Mucosa of stomach (tissue), 1 donor: Measurements from ENCODE around the gene CMIP.

ENCODE experiments used
- H3K27me3 ChIP-seq: one replicate; pipeline ENCODE4 v1.7.0; 2013; ENCODE audit warnings: mild to moderate bottlenecking, low read length; ENCODE audit not compliant: control insufficient read depth, insufficient read depth
- H3K36me3 ChIP-seq: one replicate; pipeline ENCODE4 v1.7.0; 2013; ENCODE audit warnings: low read length; ENCODE audit not compliant: control insufficient read depth, insufficient read depth
- H3K4me1 ChIP-seq: one replicate; pipeline ENCODE4 v1.7.0; 2013; ENCODE audit warnings: mild to moderate bottlenecking, low read length; ENCODE audit not compliant: control insufficient read depth, insufficient read depth
- H3K4me3 ChIP-seq: one replicate; pipeline ENCODE4 v1.7.0; 2013; ENCODE audit warnings: low read length
- H3K9ac ChIP-seq: one replicate; pipeline ENCODE4 v1.7.0; 2013; ENCODE audit warnings: mild to moderate bottlenecking, low read length, moderate library complexity
- H3K9me3 ChIP-seq: one replicate; pipeline ENCODE4 v1.7.0; 2013; ENCODE audit warnings: mild to moderate bottlenecking, low read length, moderate library complexity; ENCODE audit not compliant: control insufficient read depth
- donor health status: Pancreatic carcinoma.

CMIP gene

GRCh38 chr16:81427219-81427618 lies 17.4 kb upstream of the CMIP start:
- H3K4me3 ChIP-seq, result no peak overlapping the region
- H3K27me3 ChIP-seq, result no peaks in the 10 kb centered on the region
- no peak overlapping the region for H3K9ac ChIP-seq
- H3K36me3 ChIP-seq, result no peaks in the 10 kb centered on the region
- no peaks in the 10 kb centered on the region for H3K9me3 ChIP-seq
- no peaks in the 10 kb centered on the region for H3K4me1 ChIP-seq

DNA sequence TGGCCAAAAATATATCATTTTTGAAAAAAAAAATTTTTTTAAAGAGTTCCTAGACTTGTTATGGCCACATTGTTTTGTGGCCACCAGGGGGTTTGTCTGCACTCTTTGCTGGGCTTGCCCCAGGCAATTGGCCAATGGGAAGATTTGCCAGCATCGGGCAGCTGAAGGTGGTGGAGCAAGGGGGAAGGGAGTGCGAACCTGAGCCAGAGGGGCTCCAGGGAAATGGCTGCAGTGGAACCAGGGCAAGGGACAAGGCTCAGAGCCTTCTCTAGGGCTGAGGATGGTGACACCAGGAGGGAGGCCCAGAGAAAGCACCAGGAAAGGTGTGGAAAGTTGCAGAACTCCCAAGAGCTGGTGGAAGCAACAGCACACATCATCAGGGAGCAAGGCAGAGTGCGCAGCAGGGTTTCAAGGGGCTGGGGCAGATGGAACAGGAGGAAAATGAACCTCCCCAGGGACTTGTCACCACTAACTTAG lies 15.5 kb upstream of the CMIP start:
- no peaks in the 10 kb centered on the region for H3K9me3 ChIP-seq
- H3K27me3 ChIP-seq, result no peaks in the 10 kb centered on the region
- no peak overlapping the region for H3K4me3 ChIP-seq
- H3K4me1 ChIP-seq, result no peaks in the 10 kb centered on the region
- H3K36me3 ChIP-seq, result no peaks in the 10 kb centered on the region
- H3K9ac ChIP-seq, result no peak overlapping the region

- Histone ChIP-seq H3K9ac (no peak overlapping the region), H3K4me3 (no peak overlapping the region), H3K36me3 (no peaks in the 10 kb centered on the region), H3K4me1 (no peaks in the 10 kb centered on the region), H3K9me3 (no peaks in the 10 kb centered on the region), H3K27me3 (no peaks in the 10 kb centered on the region)
These were observed 12.9 kb upstream of the CMIP start for GRCh38 chr16:81431554-81432353.

DNA sequence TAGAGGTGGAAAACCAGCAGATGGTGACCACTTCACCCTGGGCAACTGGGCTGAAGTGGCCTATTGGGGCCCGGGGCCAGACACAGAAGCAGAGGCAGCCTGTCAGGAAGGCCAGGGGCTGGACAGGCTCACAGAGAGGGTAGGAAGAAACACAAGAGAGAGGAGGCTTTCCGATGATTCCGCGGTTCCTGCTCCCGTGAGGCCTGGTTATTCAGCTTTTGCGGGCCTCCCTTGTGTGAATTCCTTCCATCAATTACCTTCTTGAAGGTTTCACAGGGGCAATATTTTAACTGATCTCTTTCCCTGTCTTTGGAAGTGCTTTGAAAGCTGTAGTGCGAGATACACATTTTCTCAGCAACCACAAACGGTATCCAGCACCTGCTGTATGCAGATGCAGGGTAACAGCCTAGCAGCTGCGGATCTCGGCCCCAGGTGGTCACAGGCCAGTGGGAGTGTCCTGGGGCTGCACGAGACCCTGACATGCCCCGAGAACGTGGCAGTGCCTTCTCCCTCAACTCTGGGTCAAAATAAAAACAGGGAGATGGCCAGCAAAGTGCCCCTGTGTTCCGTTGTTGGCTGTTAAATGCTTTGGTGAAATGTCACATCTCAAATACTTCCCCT lies 11.6 kb upstream of the CMIP start:
- Histone ChIP-seq H3K4me3 (no peak overlapping the region), H3K36me3 (no peaks in the 10 kb centered on the region), H3K9ac (no peak overlapping the region), H3K27me3 (no peaks in the 10 kb centered on the region), H3K9me3 (no peaks in the 10 kb centered on the region), H3K4me1 (no peaks in the 10 kb centered on the region)

GRCh38 chr16:81435103-81435502 lies 9.5 kb upstream of the CMIP start:
- Histone ChIP-seq H3K27me3 (no peaks in the 10 kb centered on the region), H3K9ac (no peak overlapping the region)

GRCh38 chr16:81435567-81435966 lies 9.0 kb upstream of the CMIP start:
- H3K4me3 ChIP-seq, result no peak overlapping the region
- H3K4me1 ChIP-seq, result no peaks in the 10 kb centered on the region
- no peak overlapping the region for H3K9ac ChIP-seq
- no peaks in the 10 kb centered on the region for H3K36me3 ChIP-seq
- no peaks in the 10 kb centered on the region for H3K27me3 ChIP-seq
- H3K9me3 ChIP-seq, result no peaks in the 10 kb centered on the region

More at GRCh38 chr16:81435103-81435502, 9.5 kb upstream of the CMIP start:
- H3K36me3 ChIP-seq, result no peaks in the 10 kb centered on the region
- no peak overlapping the region for H3K4me3 ChIP-seq
- no peaks in the 10 kb centered on the region for H3K9me3 ChIP-seq
- H3K4me1 ChIP-seq, result no peaks in the 10 kb centered on the region

DNA sequence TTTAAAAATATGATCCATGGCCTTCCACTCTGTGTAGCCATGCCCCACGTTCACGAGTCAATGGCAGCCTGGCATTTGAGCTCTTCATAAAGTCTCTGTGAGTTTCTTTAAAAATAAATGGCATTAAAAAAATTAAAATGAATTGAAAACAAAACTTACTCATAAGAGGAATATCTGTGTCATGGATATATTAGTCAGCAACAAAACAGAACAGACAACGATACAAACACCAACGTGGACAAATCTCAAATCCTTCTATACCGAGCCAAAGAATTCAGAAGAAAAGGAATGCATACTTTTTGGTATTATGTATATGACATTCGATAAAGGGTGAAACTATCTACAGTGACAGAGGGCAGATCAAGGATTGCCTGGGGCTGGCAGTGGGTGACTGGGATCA lies 8.2 kb upstream of the CMIP start:
- no peaks in the 10 kb centered on the region for H3K9me3 ChIP-seq
- H3K9ac ChIP-seq, result no peak overlapping the region
- no peaks in the 10 kb centered on the region for H3K27me3 ChIP-seq
- no peak overlapping the region for H3K4me3 ChIP-seq
- no peaks in the 10 kb centered on the region for H3K4me1 ChIP-seq
- no peaks in the 10 kb centered on the region for H3K36me3 ChIP-seq

DNA sequence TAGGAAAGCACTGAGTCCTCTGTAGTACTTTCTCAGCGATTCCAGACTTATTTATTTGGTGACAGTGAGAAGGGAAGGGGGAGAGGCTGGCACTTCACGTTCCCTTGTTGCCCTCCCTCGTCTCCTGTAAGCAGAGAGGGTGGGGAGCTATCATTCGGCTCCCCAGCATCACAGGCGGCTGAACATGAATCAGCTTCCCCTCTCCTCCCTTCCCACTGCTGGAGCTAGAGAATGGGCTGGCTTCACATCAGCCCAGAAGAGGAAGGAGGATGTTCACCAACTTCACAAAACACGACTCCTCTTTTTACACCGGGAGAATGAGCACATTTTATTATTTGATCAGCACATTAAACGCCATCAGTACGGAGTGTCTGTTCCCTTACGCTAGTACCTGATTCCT lies 6.7 kb upstream of the CMIP start:
- H3K9ac ChIP-seq, result no peak overlapping the region
- H3K4me3 ChIP-seq, result no peak overlapping the region
- no peaks in the 10 kb centered on the region for H3K27me3 ChIP-seq
- H3K4me1 ChIP-seq, result peaks cover 2% of the 10 kb centered on the region
- H3K36me3 ChIP-seq, result no peaks in the 10 kb centered on the region
- H3K9me3 ChIP-seq, result no peaks in the 10 kb centered on the region

GRCh38 chr16:81440888-81441761 lies 3.5 kb upstream of the CMIP start:
- Histone ChIP-seq H3K4me1 (peaks cover 14% of the 10 kb centered on the region), H3K36me3 (no peaks in the 10 kb centered on the region), H3K9ac (no peak overlapping the region), H3K9me3 (no peaks in the 10 kb centered on the region), H3K4me3 (no peak overlapping the region), H3K27me3 (no peaks in the 10 kb centered on the region)

DNA sequence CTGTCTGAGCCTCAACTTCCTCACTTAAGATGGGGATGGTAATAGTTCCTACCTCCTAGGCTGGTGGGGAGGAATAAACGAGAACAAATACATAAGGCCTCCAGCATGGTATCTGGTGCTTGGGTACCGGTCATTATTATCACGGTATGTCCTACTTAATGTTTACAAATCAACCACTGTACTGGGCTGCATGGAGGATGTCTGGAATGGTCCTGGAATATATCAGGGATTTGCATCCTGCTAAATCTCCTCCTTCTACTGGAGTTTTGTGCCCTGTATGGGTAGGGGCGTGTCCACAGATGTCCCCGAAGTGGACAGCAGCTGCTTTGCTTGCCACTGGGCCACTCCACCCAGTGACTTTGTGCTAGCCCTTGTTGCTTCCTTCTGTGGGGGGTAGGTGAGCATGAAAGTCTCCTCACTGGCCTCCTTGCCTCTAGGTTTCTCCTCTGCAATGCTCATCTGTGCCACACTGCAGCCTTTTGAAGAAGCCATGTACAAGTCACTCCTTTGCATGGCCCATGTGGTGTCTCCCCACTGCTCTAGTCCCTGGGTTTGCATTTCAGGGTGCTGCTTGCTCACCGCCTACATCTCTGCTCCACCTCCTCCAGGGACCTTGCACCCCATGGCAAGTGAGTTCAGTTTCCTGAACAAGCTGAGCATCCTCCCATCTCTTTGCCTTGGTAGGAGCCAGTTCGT lies 2.2 kb upstream of the CMIP start:
- H3K36me3 ChIP-seq, result no peaks in the 10 kb centered on the region
- no peaks in the 10 kb centered on the region for H3K9me3 ChIP-seq
- no peak overlapping the region for H3K9ac ChIP-seq
- H3K4me3 ChIP-seq, result no peak overlapping the region
- no peaks in the 10 kb centered on the region for H3K27me3 ChIP-seq
- H3K4me1 ChIP-seq, result peaks cover 20% of the 10 kb centered on the region

DNA sequence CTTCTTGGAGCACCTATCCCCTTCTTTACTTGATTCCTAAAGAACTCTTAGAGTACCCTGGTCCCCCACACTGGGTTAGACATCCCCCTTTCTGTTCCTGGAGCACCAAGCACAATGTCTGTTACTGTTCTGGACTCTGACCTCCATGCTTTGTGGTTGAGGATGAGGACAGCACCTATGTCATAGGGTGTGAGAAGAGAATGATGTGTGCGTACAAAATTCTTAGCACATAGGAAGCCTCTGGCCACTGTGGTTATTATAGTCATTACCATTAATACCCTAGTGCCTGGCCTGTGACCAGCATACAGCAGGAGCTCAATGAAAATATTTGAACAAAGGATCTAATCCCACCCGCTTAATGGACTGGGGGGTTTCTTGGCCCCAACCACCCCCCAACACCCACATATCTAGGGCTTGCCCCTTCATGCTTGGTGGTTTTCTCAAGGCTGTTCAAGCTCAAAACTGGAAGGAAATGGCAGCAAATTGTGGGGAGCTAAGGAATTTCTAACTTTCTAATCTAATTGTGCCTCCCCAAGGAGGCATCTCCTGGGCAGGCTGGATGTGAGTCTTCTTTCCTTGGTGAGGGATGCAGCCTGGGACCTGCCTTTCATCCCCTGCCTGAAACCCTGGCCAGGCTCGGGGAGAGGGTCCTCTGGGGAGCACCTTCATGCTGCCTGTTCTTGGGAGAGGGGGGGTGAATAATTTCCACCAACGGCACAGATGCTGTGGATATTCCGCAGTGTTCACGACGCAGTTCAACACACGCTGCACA lies 1.5 kb upstream of the CMIP start:
- no peak overlapping the region for H3K4me3 ChIP-seq
- peaks cover 28% of the 10 kb centered on the region for H3K4me1 ChIP-seq
- no peak overlapping the region for H3K9ac ChIP-seq
- H3K36me3 ChIP-seq, result no peaks in the 10 kb centered on the region
- no peaks in the 10 kb centered on the region for H3K9me3 ChIP-seq
- no peaks in the 10 kb centered on the region for H3K27me3 ChIP-seq
